Cardiac muscle cell (in vitro differentiated cells and primary cell): ENCODE data around the gene DSCAML1. TPM values are rescaled to one million over a fixed set of nuclear protein-coding genes. Genes with fewer than 3 reads are reported as not detected.
A peak's percentile ranks its signal among the peaks of the same experiment; 100 is the strongest.

Source experiments
- DNase-seq, 2 donors: peaks; one replicate each; pipeline versions ENCODE4 v3.0.0 to v3.0.0-alpha.2; 2010 to 2017; ENCODE audit warnings: low read depth in 1 of 2, low spot score in 1 of 2
- H3K27ac ChIP-seq: fragments of 200-600 bp; sonication (generic); 2 replicates; pipeline ENCODE4 v1.5.1; 2016
- H3K27me3 ChIP-seq: fragments of 200-600 bp; sonication (generic); 2 replicates; pipeline ENCODE4 v1.6.0; 2016; ENCODE audit warnings: control low read depth
- H3K36me3 ChIP-seq: fragments of 200-600 bp; sonication (generic); 2 replicates; pipeline ENCODE4 v1.5.1; 2016; ENCODE audit warnings: control low read depth
- H3K4me1 ChIP-seq: fragments of 200-600 bp; sonication (generic); 2 replicates; pipeline ENCODE4 v1.8.1; 2017; ENCODE audit warnings: low read depth, mild to moderate bottlenecking, mixed run types
- H3K4me3 ChIP-seq: fragments of 200-600 bp; sonication (generic); 2 replicates; pipeline ENCODE4 v1.5.1; 2016; ENCODE audit warnings: mild to moderate bottlenecking
- H3K9me3 ChIP-seq: fragments of 200-600 bp; sonication (generic); 2 replicates; pipeline ENCODE4 v1.5.1; 2017; ENCODE audit warnings: low read depth, mild to moderate bottlenecking, control low read depth
- CTCF ChIP-seq: IDR thresholded peaks from 2 replicates; pipeline ENCODE4 v1.5.1; 2012; ENCODE audit warnings: low read depth, mild to moderate bottlenecking, low read length
- polyA plus RNA-seq: library from polyadenylated mRNA; unstranded; fragments of >200 nt; fragmentation: Nextera tagmentation; extraction: Ambion mirVana; gene quantifications from 2 replicates; pipeline ENCODE4 v1.2.1, GENCODE V29; 2016
- total RNA-seq: library from RNA; depleted of rRNA; stranded (reverse); fragments of >200 nt; gene quantifications from 2 replicates; pipeline ENCODE4 v1.2.3, GENCODE V29; 2016

DSCAML1 gene
- total and polyA plus RNA-seq, 2 experiments from 2014 or later, result 1.8 TPM; not detected in 1

GRCh38 chr11:117585631-117586030 lies 211.4 kb downstream of the DSCAML1 start:
- no peak overlapping the region for H3K4me3 ChIP-seq
- TF ChIP-seq CTCF, result no peak
- DNase-seq, result no peak
- peaks cover 65% of the 10 kb centered on the region for H3K27me3 ChIP-seq
- no peaks in the 10 kb centered on the region for H3K4me1 ChIP-seq
- H3K9me3 ChIP-seq, result no peaks in the 10 kb centered on the region
- no peak overlapping the region for H3K27ac ChIP-seq
- H3K36me3 ChIP-seq, result no peaks in the 10 kb centered on the region

GRCh38 chr11:117584056-117584830 lies 212.8 kb downstream of the DSCAML1 start:
- no peaks in the 10 kb centered on the region for H3K9me3 ChIP-seq
- no peak overlapping the region for H3K4me3 ChIP-seq
- H3K4me1 ChIP-seq, result no peaks in the 10 kb centered on the region
- DNase-seq, result peak in 1 of 2 donors; percentile 2
- no peak for TF ChIP-seq CTCF
- H3K27me3 ChIP-seq, result peaks cover 58% of the 10 kb centered on the region
- no peak overlapping the region for H3K27ac ChIP-seq
- H3K36me3 ChIP-seq, result no peaks in the 10 kb centered on the region

GRCh38 chr11:117583063-117583801 lies 213.8 kb downstream of the DSCAML1 start:
- H3K4me1 ChIP-seq, result no peaks in the 10 kb centered on the region
- no peaks in the 10 kb centered on the region for H3K36me3 ChIP-seq
- no peak overlapping the region for H3K27ac ChIP-seq
- H3K4me3 ChIP-seq, result no peak overlapping the region
- TF ChIP-seq CTCF, result no peak
- H3K9me3 ChIP-seq, result no peaks in the 10 kb centered on the region
- DNase-seq, result peak in 1 of 2 donors; percentile 41
- peaks cover 53% of the 10 kb centered on the region for H3K27me3 ChIP-seq

- TF ChIP-seq CTCF, result no peak
- Histone ChIP-seq H3K27me3 (peaks cover 53% of the 10 kb centered on the region), H3K4me1 (no peaks in the 10 kb centered on the region), H3K27ac (no peak overlapping the region), H3K9me3 (no peaks in the 10 kb centered on the region), H3K4me3 (no peak overlapping the region), H3K36me3 (no peaks in the 10 kb centered on the region)
- no peak for DNase-seq
Measured at GRCh38 chr11:117582433-117582832, 214.6 kb downstream of the DSCAML1 start.

- H3K27me3 ChIP-seq, result peaks cover 44% of the 10 kb centered on the region
- H3K9me3 ChIP-seq, result no peaks in the 10 kb centered on the region
- H3K27ac ChIP-seq, result no peak overlapping the region
Measured at GRCh38 chr11:117580866-117581265, 216.2 kb downstream of the DSCAML1 start.

More at GRCh38 chr11:117580866-117581265, 216.2 kb downstream of the DSCAML1 start:
- DNase-seq, result no peak
- H3K4me1 ChIP-seq, result no peaks in the 10 kb centered on the region
- H3K4me3 ChIP-seq, result no peak overlapping the region
- TF ChIP-seq CTCF, result no peak
- H3K36me3 ChIP-seq, result no peaks in the 10 kb centered on the region
